OCI-LY7 (cell line): ENCODE results near the gene GSK3A. TPM values are rescaled to one million over a fixed set of nuclear protein-coding genes. Genes with fewer than 3 reads are reported as not detected.
A peak's percentile ranks its signal among the peaks of the same experiment; 100 is the strongest.

Source experiments
- BruUV-seq: library from RNA; stranded (reverse); fragments of 400-500 nt; replicated peaks from 2 replicates; lab custom pipeline; 2021; lab: Mats Ljungman, UMichigan
- CTCF ChIA-PET: fragments of 300-600 bp; sonication (Branson Sonifier 250); formaldehyde crosslinking; loops from one replicate; lab custom pipeline; 2022; ENCODE audit warnings: antibody characterized with exemption; ENCODE audit not compliant: unreplicated experiment; lab: Charles Lee
- POLR2A ChIA-PET: fragments of 300-600 bp; sonication (Branson Sonifier 250); formaldehyde crosslinking; loops from one replicate; lab custom pipeline; 2022; ENCODE audit warnings: antibody characterized with exemption; lab: Charles Lee
- DNase-seq: peaks from one replicate; pipeline ENCODE4 v3.0.0-alpha.2; 2015; ENCODE audit warnings: low spot score
- H2AFZ ChIP-seq: fragments of 200-600 bp; sonication (generic), shearing (Covaris generic); 2 replicates; pipeline ENCODE4 v1.6.1; 2014; ENCODE audit warnings: mild to moderate bottlenecking, antibody characterized with exemption, low read length, moderate library complexity
- H3K27ac ChIP-seq: fragments of 200-600 bp; sonication (generic); 2 replicates; pipeline ENCODE4 v1.5.1; 2014; ENCODE audit warnings: mixed run types, low read depth, mild to moderate bottlenecking, moderate library complexity, low read length, inconsistent platforms; ENCODE audit not compliant: poor library complexity, severe bottlenecking
- H3K36me3 ChIP-seq: fragments of 200-600 bp; sonication (generic); 2 replicates; pipeline ENCODE4 v1.6.1; 2014; ENCODE audit warnings: mild to moderate bottlenecking, antibody characterized with exemption, low read length, moderate library complexity, mixed read lengths; ENCODE audit not compliant: insufficient read depth
- H3K4me1 ChIP-seq: fragments of 200-600 bp; sonication (generic); 2 replicates; pipeline ENCODE4 v1.5.1; 2014; ENCODE audit warnings: mild to moderate bottlenecking, low read length; ENCODE audit not compliant: insufficient read depth, poor library complexity, severe bottlenecking
- H3K4me2 ChIP-seq: fragments of 200-600 bp; sonication (generic); 2 replicates; pipeline ENCODE4 v1.6.1; 2014; ENCODE audit warnings: mild to moderate bottlenecking, low read length
- H3K4me3 ChIP-seq: fragments of 200-600 bp; sonication (generic); 2 replicates; pipeline ENCODE4 v1.5.1; 2014; ENCODE audit warnings: mild to moderate bottlenecking, low read depth, low read length; ENCODE audit not compliant: poor library complexity, severe bottlenecking
- H3K79me2 ChIP-seq: fragments of 200-600 bp; sonication (generic); 2 replicates; pipeline ENCODE4 v1.6.1; 2016; ENCODE audit warnings: low read depth, mild to moderate bottlenecking, low read length, moderate library complexity, mixed read lengths; ENCODE audit not compliant: insufficient read depth
- H3K9me2 ChIP-seq: fragments of 200-600 bp; sonication (generic); 2 replicates; pipeline ENCODE4 v1.6.1; 2016; ENCODE audit warnings: mild to moderate bottlenecking, low read length, mixed read lengths; ENCODE audit not compliant: insufficient read depth
- H3K9me3 ChIP-seq: fragments of 200-600 bp; sonication (generic); 2 replicates; pipeline ENCODE4 v1.6.1; 2014; ENCODE audit warnings: mild to moderate bottlenecking, mixed run types, low read length, mixed read lengths
- H4K20me1 ChIP-seq: fragments of 200-600 bp; sonication (generic); 2 replicates; pipeline ENCODE4 v1.6.1; 2014; ENCODE audit warnings: mild to moderate bottlenecking, antibody characterized with exemption, low read length, moderate library complexity, mixed read lengths; ENCODE audit not compliant: insufficient read depth
- CTCF ChIP-seq: fragments of 200-600 bp; sonication (generic); conservative IDR thresholded peaks from 2 replicates; pipeline ENCODE4 v1.5.1; 2014; ENCODE audit warnings: mild to moderate bottlenecking, antibody characterized with exemption, low read length, moderate library complexity, mixed read lengths
- EZH2phosphoT487 ChIP-seq: fragments of 200-600 bp; sonication (generic); IDR thresholded peaks from 2 replicates; pipeline ENCODE4 v1.6.1; 2018; ENCODE audit warnings: low read depth, borderline replicate concordance, mild to moderate bottlenecking, mixed run types, antibody characterized with exemption, low read length, moderate library complexity, mixed read lengths
- intact Hi-C: fragments of 100-400 bp; cut with micrococcal nuclease; formaldehyde crosslinking; loops from one replicate; pipeline ENCODE4 v1.10.0; 2022; ENCODE audit not compliant: unreplicated experiment
- total RNA-seq, 2 experiments: library from RNA; depleted of rRNA in 1 of 2; stranded (reverse); fragments of >200 nt in 1 of 2; shearing (Covaris generic) in 1 of 2; gene quantifications; 2 replicates each; pipeline ENCODE4 v1.2.3, GENCODE V29; 2014 to 2022

GSK3A gene
- total RNA-seq, 2 experiments from 2014 or later, result 20.9 to 29.2 TPM

GRCh38 chr19:42198676-42199439 lies 43.5 kb downstream of the GSK3A start:
- Histone ChIP-seq H3K27ac (peak overlapping the region; percentile 76), H3K4me3 (peak overlapping the region; percentile 57), H3K36me3 (peaks cover 76% of the 10 kb centered on the region), H3K4me1 (peaks cover 66% of the 10 kb centered on the region), H2AFZ (no peak overlapping the region), H3K9me3 (no peaks in the 10 kb centered on the region), H3K9me2 (no peaks in the 10 kb centered on the region), H3K79me2 (peaks cover 6% of the 10 kb centered on the region; the same call in 1 of the 2 replicates), H3K4me2 (peak overlapping the region; percentile 86), H4K20me1 (peaks cover 4% of the 10 kb centered on the region; the same call in 1 of the 2 replicates)
- intact Hi-C loops, result no loop called here
- CTCF ChIA-PET, result interaction anchor here (0.5 to 0.6 kb wide), 3 partner anchors 8 to 97 kb away, joined by 3 to 4 read pairs (median 4); no protein-coding TSS in a partner anchor
- DNase-seq, result peak; percentile 87
- TF ChIP-seq EZH2phosphoT487, result no peak
- no peak for TF ChIP-seq CTCF
- BruUV-seq, result TSS peak; percentile 65
- POLR2A ChIA-PET, result interaction anchor here (0.5 to 1.1 kb wide), 2 partner anchors 85 to 429 kb away, joined by 3 to 4 read pairs; no protein-coding TSS in a partner anchor

DNA sequence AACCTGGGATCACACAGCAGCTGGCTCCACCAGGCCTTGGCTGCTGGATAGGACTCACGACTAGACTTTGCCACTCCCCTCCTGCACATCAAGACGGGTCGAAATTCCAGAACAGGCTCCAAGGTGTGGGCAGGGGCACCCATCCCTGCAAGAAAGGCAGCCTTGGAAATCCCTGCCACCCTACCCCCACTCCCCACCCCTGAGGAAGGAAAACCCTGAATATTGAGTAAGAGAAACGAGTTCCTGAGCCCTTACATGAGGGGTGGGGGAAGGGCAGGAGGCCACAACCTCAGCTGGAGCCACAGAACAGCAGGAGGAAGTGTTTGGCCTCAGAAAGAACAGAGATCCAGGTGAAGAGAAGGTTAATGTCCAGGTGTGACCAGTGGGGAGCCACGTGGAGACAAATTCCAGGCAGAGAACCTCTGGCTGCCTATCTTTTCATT lies 45.0 kb downstream of the GSK3A start:
- no peak overlapping the region for H3K4me3 ChIP-seq
- H2AFZ ChIP-seq, result no peak overlapping the region
- ChIA-PET CTCF (no interaction called here), POLR2A (no interaction called here)
- H3K9me3 ChIP-seq, result no peaks in the 10 kb centered on the region
- H3K79me2 ChIP-seq, result peaks cover 5% of the 10 kb centered on the region; the same call in 1 of the 2 replicates
- intact Hi-C loops, result no loop called here
- H3K27ac ChIP-seq, result no peak overlapping the region
- DNase-seq, result no peak
- H3K4me2 ChIP-seq, result no peak overlapping the region
- no peaks in the 10 kb centered on the region for H3K9me2 ChIP-seq
- no TSS peak for BruUV-seq
- H3K36me3 ChIP-seq, result peaks cover 61% of the 10 kb centered on the region
- no peak for TF ChIP-seq EZH2phosphoT487
- no peak for TF ChIP-seq CTCF
- H4K20me1 ChIP-seq, result peaks cover 4% of the 10 kb centered on the region; the same call in 1 of the 2 replicates
- H3K4me1 ChIP-seq, result peaks cover 55% of the 10 kb centered on the region
